Brain pericyte (primary cell): ENCODE measurements around the gene AQP12B.
"Not testable (repeated sequence)": the region's sequence is repeated elsewhere in the genome, so short reads cannot be mapped to it uniquely, and the experiment has no call there.

ENCODE experiments used
- DNase-seq: peaks from one replicate; pipeline ENCODE4 v3.0.0-alpha.2; 2012; ENCODE audit warnings: low read depth, low spot score

AQP12B gene

DNA sequence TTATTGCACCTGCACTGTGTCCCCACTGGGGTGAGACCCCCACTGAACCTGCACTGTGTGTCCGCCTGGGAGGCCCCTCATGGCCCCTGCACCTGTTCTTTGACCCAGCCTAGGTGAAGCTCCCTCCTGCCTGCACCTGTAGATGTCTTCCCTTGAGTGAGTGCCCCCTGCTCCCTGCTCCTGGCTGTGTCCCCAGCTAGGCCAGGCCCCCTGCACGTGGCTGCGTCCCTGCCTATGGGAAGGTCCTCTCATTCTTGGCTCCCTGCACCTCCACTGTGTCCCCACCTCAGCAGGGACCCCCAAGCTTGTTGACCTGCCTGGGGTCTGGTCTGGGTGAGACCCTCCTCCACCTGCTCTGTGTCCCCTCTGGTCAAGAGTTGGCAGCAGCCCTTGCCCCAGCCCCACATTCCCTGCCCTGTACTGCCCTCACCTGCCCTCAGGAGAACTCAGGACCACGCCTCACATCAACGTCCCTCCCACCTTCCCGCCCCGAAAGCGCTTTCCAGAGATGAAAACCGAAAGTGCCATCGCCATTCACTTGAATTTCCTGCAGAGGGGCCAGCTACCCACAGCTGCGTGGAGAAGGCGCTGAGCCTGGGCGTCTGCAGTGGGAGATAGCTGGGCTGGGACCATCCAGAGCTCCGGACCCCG, 769 bp upstream of the AQP12B start:
- DNase-seq: not testable (repeated sequence)

DNA sequence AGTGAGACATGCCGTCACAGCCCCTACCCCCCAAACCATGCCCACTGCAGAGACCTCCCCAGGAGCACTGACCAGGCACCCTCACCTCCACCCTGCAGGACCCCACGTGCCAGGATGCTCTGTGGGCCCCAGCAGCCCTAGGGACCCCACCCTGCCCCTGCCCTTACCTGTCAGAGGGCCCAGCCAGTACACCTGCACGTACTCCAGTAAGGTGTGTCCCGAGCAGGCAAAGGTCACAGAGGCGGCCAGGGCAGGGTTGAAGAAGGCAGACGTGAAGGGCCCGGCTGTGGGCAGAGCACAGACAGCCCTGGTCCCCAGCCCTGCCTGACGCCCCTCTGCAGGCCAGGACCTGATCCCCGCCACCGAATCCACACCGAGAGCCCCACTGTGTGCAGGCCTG, 2.5 kb downstream of the AQP12B start:
- not testable (repeated sequence) for DNase-seq

DNA sequence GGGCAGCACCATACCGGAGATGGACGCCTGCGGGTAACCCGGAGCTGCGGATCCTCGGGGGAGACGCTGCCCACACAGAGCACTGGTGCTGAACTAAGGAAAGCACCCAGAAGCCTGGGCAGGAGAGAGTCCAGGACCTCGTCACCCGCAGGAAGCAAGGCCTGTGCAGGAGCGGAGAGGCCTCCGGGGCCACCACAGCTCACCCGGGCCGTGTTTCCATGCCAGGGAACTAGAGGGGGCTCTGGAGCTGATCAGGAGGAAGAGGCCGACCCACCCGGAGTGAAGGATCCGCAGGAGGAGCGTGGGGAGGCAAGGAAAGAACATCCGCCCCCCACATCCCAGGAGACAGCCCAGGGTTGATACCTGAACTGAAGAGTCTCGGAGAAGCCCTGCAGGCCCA, 3.8 kb downstream of the AQP12B start:
- not testable (repeated sequence) for DNase-seq

DNA sequence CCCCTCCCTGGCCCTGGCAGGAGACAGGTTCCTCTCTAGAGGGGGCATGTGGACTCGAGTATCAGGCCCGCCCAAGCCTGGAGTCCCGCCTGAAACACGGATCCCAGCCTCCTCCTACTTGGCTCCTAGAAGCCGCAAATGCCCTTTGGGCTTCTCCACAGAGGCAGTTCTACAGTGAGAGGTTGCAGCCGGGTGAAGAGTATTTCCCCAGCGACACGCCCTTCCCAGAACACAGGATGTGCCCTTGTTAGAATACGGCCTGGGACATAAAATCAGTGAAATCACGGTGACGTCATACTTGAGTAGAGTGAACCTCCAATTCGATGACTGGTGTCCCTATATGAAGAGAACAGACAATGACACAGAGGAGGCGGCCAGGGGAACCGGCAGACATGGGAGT, 4.6 kb downstream of the AQP12B start:
- not testable (repeated sequence) for DNase-seq

DNA sequence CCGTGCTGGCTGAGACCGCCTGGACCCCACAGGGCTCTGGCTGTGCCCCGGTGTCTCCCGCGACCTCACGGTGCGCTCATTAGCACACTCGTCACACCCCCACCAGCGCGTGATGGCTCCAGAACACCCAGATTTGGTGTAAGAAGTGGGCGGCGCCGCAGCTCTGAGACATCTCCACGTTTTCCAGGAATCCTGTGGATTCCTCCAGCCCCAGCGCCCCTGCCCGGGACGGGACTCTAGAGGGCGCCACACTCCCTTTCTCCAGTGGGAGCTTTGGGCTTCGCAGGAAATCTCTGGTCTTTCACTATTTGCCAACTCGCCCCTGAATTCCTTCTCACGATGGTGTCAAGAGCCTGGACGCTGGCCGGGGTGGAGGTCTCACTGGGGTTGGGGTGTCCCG, 7.3 kb downstream of the AQP12B start:
- DNase-seq: not testable (repeated sequence)

DNA sequence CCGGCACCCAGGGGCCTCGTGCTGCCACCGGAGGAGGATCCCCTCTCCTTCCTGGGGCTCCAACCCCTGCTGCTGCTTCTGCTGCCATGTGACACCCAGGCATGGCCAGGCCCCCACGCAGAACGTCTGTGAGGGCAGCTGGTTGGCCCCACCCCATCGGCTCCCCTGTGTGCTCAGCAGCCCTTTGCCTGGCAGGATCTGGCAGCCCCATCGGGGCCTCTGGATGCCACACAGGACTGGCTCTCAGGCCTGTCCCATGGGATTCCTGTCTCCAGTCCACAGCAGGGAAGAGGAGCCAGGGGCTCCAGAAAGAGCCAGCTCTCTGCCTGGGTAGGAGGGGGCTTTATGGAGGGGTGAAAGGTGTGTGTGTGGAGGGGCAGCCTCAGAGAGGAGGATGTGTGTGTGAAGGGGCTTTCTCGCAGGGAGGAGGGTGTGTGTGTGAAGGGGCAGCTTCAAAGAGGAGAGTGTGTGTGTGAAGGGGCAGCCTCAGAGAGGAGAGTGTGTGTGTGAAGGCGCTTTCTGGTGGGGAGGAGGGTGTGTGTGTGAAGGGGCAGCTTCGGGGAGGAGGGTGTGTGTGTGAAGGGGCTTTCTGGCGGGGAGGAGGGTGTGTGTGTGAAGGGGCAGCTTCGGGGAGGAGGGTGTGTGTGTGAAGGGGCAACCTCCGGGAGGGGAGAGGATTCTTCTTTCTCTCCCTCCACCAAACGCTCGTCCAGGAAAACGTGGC, 8.1 kb downstream of the AQP12B start:
- DNase-seq: not testable (repeated sequence)

DNA sequence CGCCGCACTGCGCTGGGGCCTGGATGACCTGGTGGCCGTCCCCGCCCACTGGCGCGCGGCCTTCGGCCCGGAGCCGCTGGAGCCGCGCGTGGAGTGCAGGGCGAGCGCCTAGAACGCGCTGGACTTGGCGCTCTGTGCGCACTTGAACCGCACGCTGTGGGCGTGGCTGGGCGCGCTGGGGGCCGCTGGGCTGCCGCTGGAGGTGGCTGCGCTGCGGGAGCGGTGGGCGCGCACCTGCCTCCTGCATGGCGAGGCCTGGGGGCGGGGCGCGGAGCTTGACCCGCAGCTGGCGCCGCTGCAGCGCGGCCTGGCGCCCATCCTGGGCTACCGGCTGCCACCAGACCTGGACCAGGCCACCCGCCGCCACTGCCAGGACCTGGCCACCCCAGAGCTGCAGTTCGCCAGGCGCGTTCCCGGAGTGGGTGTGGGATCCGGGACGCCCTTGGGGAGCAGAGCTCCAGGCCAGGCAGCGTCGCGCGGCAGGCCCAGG, 9.9 kb downstream of the AQP12B start:
- DNase-seq: no peak

DNA sequence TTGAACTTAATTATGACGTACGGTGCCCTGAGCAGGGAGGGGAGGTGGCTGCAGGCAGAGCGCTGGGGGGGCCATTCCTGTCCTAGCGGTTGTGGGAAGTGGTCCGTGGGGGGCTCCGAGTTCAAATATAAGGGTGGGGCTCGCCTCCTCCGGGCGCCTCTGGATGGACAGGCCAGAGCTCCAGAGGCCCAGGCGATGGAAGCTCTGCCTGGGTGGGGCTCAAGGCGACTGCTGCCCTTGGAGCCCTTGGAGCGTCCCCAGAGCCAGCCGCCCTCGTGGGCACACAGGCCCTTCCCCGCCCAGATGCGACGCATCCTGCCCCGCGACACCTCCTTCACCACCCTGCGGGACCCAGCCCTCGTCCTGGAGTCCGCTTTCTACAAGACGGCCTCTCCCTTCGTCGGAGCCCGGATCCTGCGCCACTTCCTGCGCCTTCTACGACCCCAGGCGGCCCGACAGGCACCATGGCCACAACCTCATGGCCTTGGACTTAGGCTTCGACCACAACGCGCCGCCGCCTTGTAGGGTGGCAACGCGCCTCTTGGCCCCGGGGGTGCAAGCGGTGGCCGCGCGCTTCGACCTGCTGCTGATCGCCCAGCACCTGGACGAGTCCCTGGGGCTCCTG, 10.5 kb downstream of the AQP12B start:
- DNase-seq: no peak

DNA sequence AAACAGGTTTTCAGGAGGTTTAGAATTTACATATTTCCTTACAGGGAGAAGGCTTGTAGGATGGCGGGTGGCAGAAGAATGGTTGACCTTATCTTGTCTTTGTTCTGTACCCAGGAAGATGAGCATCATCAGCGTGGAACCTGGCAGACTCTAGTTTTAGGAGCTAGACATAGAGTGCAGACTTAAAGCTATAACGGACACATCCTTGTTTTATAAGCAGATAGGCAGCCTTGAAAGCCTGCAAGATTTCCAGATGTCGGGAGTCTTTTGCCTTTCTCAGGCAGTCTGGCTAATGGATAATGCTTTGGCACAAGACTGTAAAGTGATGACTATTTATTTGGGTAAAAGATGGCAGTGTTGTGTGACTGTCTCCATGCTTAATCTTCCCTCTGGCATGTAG, 11.7 kb downstream of the AQP12B start:
- DNase-seq: no peak

DNA sequence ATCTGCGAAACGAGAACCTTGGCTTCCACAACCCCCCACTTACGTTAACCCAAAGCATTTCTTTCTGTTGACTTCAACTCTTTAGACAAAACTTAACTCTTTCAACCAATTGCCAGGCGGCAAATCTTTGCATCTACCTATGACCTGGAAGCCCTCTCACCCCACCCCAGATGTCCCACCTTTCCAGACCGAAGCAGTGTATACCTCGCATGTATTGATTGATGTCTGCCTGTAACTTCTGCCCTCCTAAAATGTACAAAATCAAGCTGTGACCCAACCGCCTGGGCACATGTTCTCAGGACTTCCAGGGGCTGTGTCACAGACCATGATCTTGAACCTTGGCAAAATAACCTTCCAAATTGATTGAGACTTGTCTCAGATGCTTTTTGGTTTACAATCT, 12.3 kb downstream of the AQP12B start:
- DNase-seq: no peak

DNA sequence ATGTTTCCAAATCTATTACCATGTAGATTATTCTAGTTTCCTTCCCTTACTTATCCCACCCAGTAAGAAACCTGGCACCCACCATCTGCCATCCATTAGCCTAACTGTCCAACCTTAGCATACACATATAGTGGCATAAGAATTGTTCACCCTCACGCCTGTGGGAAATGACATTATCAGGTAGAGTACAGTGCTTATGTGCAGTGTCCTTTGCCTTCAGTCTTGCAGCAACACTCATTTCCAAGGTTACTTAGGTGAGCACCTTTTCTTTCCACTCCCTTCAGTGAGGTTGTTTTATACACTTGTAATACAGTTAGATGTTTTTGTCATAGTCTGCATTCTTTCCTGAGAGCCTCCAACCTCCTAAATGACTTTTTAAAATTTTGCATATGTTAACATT, 18.1 kb downstream of the AQP12B start:
- DNase-seq: no peak

DNA sequence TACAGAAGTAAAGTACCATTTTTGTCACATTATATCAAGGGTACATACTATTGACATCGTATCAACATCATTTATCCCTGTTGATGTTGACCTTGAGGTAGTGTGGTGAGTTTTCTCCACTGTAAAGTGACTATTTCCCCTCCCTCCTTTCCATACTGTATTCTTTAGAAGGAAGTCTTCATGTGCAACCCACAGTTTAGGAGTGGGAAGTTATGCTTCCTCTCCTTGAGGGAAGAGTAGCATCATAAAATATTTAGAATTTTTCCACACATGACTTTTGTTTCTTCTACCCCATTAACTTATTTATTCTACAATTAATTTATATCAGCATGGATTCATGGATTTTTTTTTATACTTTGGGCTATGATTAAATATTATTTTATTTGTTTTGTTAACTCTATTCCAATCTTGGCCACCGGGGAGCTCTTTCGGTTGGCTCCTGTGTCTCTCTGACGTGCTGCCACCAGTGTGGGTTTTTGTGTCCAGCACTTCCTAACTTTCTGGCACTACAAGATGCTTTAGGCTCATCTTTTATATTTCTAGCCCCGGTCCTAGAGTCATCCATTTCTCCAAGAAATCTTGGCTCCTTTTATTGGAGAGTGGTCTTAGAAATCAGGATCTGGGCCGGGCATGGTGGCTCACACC, 19.0 kb downstream of the AQP12B start:
- no peak for DNase-seq

DNA sequence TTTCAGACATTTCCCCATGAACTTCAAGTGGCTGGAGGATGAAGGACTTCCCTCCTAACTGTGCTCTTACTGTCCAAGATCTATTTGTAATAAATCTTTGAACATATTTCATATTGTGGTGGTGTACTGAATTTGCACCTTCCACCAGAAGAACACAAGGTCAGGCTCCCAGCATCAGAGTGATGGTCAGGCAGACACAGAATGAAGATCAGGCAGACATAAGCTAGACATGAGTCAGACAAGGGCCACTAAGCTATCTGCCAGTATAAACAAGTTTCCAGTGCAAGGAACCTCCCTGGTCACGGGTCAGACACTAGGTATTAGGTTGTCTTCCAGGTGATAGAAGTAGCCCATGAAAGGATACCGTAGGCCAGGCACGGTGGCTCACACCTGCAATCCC, 20.0 kb downstream of the AQP12B start:
- no peak for DNase-seq

DNA sequence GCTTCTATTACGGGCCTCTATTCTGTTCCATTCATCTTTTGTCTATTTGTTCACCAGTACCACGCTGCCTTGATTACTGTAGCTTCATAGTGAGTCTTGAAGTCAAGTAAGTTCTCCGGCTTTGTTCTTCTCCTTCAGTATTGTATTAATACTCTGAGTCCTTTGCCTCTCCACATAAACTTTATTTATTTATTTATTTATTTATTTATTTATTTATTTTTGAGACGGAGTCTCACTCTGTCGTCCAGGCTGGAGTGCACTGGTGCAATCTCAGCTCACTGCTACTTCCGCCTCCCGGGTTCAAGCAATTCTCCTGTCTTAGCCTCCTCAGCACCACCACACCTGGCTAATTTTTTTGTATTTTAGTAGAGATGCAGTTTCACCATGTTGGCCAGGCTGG, 22.8 kb downstream of the AQP12B start:
- not testable (repeated sequence) for DNase-seq

DNA sequence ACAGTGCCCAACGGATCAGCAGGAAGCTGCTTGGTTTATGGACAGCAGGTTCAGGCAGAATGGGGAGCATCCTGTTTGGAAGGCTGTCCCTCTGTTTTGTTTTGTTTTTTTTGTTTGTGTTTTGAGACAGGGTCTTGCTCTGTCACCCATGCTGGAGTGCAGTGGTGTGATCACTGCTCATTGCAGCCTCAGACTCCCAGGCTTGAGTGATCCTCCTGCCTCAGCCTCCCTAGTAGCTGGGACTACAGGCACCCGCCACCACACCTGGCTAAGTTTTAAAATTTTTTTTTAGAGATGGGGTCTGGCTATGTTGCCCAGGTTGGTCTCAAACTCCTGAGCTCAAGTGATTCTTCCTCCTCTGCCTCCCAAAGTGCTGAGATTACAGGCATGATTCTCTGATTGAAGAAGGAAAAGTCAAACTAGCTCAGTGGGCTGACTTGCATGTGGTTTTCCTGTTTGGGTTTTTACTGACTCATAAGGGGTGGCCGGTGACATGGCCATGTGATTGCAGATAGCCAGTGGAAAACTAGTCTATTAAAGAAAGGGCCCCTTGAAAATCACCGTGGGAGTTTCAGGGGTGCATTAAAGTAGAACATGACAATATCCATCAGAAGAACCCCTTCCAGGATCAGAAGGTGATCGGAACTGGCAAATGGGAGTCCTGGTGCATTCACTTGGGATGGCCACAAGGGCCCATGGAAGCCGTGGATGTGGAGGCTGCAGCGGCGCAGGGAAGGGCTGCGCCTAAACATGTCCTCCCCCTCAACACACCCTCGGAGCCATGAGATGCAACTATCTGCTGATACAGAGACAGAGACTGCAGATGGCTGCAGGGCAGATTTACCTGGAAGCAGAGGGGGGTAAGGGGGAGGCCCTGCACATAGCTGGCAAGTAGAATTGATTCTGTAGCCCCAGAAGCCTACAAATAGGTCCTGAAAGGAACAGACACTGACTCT, 26.5 kb downstream of the AQP12B start:
- DNase-seq: no peak

DNA sequence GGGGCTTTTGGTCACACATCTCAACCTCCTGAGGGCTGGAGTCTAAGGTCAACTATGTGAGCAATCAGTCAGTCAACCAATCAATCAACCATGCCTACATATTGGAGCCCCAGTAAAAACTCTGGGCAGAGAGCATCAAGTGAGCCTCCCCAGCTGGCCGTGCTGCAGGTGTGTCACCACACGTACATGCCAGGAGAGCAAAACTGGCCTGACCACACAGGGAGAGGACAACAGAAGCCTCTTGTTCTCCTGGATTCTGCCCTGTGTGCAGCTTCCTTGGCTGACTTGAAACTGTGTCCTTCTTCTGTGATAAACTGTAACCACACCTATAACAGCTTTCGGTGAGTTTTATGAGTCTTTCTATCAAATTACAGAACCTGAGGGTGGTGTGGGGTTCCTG, 31.5 kb downstream of the AQP12B start:
- no peak for DNase-seq

DNA sequence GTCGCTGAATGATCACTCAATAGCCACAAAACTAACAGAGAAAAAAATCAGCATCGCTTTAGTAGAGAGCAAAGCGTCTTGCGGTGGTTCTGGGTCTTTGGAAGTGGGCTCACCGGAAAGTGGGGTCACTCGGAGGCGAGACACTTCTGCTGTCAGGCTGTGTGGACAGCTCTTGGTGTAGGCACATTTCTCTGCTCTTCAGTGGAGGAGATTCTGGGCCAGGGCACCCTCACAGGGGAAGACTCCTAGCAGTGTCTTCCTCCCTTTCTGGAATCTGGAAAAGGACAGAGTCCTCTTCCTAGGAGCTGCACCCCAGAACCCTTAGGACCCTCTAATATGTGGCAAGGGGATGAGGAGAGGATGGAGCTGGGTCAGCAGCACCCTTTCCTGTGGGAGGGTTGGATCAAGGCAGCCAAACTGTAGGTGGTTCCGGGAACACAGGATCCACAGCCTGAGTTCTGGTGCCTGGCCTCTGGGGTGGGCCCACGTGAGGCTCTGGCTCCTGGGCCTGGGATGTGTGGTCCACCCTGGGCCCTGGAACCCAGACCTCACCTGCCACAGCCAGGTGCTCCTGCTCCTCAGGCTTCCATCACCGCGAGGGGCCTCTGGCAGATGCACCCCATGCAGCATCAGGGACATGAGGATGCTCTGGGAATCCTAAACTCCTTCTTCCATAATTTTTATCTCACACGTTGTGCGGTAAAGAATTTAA, 32.3 kb downstream of the AQP12B start:
- no peak for DNase-seq

DNA sequence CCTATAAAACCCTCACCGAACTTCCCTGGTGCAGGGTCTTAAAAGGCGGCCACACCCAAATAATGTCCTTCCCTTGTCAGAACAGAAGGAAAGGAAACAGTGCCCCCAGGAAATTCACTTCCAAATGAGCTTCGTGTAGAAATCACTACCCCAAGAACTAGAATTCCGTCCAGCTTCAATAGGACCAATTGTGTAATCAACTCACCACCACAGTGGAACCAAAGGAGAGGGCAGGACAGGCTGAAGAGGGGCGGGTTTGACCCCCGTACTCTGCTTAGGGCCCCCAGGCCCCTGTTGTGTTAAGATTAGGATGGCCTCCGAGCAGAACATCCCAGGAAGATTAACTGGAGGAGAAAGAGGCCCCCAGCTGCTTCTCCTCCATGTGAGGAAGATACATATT, 33.4 kb downstream of the AQP12B start:
- DNase-seq: no peak

DNA sequence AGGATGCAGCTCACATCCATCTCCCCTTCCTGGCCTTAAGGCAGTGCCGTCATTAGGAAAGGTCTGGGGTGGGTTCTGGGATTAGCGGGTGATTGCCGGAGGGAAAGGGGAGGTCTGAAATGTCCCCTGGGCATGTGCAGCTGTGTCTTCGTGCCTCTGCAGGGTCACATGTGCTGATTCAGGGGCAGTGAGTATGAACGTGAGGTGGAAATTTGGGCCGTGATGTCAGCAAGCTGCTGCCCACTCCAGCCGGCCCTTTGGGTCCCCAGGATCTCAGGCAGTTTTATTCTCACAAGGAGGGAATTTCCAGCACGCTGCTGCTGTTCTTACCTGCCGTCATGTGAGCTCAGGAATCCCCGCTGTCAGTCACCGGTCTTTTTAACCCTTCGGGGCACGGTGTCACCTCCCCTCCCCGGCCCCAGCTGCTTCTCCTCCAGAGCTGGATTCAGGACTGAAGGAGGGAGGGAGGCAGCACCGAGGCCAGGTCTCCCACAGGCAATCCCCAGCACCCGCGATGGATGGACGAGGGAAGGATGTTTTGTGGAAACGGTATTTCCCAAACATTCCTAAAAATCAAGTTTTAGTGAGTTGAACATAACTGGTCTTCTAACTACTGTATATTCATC, 33.9 kb downstream of the AQP12B start:
- DNase-seq: no peak

DNA sequence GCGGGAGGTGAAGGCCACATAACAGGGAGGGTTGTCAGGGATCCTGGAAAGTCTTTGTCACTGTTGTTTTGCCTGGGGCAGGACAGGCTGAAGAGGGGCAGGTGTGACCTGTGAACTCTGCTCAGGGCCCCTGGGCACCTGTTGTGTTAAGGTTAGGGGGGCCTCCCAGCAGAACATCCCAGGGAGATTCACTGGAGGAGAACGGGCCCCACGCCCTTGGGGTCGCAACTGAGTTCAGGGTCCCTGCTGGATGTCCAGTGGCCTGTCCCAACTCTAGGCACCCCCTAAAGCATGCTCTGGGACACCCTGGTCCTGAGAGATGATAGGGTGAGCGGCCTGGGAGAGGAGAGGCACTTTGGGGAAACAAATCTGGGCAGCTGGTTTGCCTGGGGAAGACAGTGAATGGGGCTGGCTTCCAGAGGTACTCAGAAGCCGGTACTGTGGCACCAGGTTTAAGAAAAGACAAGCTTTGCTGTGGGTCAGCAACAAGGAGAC, 34.5 kb downstream of the AQP12B start:
- no peak for DNase-seq
